Measurements from ENCODE around the gene PPM1H. TPM values are rescaled to one million over a fixed set of nuclear protein-coding genes. Genes with fewer than 3 reads are reported as not detected.

The PPM1H gene
- total RNA-seq, 1 experiment from 2014 or later, result 37.1 TPM

DNA sequence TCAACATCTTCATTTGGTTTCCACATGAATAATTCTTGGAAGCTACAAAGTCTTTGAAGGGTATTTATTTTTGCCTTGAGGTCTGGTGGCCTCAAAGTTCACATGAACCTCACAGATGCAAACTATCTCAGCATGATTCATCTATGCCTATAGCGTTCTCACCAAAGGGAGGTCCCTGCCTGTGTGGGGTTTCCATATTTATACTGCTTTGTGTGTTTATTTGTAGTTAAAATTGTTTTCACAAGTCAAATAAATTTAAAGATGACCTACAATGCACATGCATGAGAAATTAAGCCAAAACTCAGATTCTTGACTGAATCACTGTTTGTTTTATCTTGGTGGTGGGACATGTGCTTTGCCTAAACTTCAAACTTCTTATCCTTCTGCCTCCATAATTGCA, 176.7 kb downstream of the PPM1H start:
- ATAC-seq, result no peak
- H3K27me3 Mint-ChIP-seq (ENCODE audit: low read depth), result peaks cover 12% of the 10 kb centered on the region
- peaks cover 54% of the 10 kb centered on the region for H3K9me3 Mint-ChIP-seq
- H3K27ac Mint-ChIP-seq, result no peak overlapping the region
- ChIA-PET POLR2A (no interaction called here), CTCF (no interaction called here)
- no peak for DNase-seq (ENCODE audit: low spot score)
- H3K36me3 Mint-ChIP-seq, result peaks cover 59% of the 10 kb centered on the region
- no peak overlapping the region for H3K4me3 Mint-ChIP-seq
- no peak for TF ChIP-seq OVOL2 (CRISPR knock-in tag; IDR thresholded peaks at IDR 0.05; ENCODE audit: borderline replicate concordance)
- TF ChIP-seq, protein P1, sequence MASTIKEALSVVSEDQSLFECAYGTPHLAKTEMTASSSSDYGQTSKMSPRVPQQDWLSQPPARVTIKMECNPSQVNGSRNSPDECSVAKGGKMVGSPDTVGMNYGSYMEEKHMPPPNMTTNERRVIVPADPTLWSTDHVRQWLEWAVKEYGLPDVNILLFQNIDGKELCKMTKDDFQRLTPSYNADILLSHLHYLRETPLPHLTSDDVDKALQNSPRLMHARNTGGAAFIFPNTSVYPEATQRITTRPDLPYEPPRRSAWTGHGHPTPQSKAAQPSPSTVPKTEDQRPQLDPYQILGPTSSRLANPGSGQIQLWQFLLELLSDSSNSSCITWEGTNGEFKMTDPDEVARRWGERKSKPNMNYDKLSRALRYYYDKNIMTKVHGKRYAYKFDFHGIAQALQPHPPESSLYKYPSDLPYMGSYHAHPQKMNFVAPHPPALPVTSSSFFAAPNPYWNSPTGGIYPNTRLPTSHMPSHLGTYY (CRISPR knock-in tag; IDR thresholded peaks at IDR 0.05), result no peak
- no peak for TF ChIP-seq KAT7 (CRISPR knock-in tag; IDR thresholded peaks at IDR 0.05; ENCODE audit: borderline replicate concordance)
- no peaks in the 10 kb centered on the region for H3K4me1 Mint-ChIP-seq

DNA sequence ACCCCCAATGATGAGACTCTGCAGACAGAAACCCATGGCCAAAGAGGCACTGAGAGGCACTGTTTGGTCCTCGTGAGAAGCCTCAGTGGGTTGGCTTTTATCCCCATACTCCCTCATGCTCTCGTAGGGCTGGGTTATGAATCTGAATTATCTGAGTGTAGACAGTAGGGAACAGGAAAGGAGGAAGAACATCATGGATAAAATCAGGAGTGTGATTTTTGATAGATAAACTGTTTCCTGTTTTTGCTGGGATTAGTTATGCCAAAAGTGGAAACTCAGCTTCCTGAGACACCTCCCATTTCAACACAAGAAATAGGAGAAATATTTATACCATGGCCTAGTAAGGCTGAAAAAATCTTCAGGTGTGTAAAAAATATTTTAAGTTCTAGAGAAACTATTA, 177.9 kb downstream of the PPM1H start:
- no peak for TF ChIP-seq GTF2I (CRISPR knock-in tag; conservative IDR thresholded peaks at IDR 0.05)
- TF ChIP-seq, protein P2, sequence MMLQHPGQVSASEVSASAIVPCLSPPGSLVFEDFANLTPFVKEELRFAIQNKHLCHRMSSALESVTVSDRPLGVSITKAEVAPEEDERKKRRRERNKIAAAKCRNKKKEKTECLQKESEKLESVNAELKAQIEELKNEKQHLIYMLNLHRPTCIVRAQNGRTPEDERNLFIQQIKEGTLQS (CRISPR knock-in tag; conservative IDR thresholded peaks at IDR 0.05), result no peak
- no peak for TF ChIP-seq ZNF423 (CRISPR knock-in tag; IDR thresholded peaks at IDR 0.05)
- TF ChIP-seq PRRX2 (CRISPR knock-in tag; IDR thresholded peaks at IDR 0.05), result no peak
- CTCF ChIA-PET, result no interaction called here
- POLR2A ChIA-PET, result no interaction called here

DNA sequence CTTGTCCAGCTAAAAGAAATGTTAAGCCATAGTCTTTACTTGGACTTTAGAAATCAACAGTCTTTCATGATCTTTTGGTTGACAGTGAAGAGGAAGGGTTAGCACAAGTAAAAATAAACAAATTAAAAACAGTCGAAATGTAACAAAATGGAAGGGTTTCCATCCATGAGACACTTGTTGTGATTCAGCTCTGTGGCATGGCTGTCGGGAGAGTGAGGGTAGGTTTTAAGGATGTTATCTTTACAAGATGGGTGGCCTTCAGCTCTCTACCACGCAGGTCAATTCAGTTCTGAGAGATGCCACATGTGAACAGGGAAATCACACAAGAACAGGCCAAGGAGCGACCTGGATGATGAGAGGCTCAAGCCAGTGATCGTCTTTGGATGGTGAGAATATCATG, 180.2 kb downstream of the PPM1H start:
- no peak for ATAC-seq
- Mint-ChIP-seq H3K27me3 (ENCODE audit: low read depth) (peaks cover 8% of the 10 kb centered on the region), H3K9me3 (peaks cover 41% of the 10 kb centered on the region), H3K4me3 (no peak overlapping the region), H3K36me3 (peaks cover 45% of the 10 kb centered on the region), H3K4me1 (peaks cover 12% of the 10 kb centered on the region), H3K27ac (no peak overlapping the region)
- TF ChIP-seq, protein P3, sequence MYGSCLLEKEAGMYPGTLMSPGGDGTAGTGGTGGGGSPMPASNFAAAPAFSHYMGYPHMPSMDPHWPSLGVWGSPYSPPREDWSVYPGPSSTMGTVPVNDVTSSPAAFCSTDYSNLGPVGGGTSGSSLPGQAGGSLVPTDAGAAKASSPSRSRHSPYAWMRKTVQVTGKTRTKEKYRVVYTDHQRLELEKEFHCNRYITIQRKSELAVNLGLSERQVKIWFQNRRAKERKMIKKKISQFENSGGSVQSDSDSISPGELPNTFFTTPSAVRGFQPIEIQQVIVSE (CRISPR knock-in tag; IDR thresholded peaks at IDR 0.05; ENCODE audit: borderline replicate concordance), result no peak
- TF ChIP-seq KAT7 (CRISPR knock-in tag; IDR thresholded peaks at IDR 0.05; ENCODE audit: borderline replicate concordance), result no peak
- TF ChIP-seq, protein P4, sequence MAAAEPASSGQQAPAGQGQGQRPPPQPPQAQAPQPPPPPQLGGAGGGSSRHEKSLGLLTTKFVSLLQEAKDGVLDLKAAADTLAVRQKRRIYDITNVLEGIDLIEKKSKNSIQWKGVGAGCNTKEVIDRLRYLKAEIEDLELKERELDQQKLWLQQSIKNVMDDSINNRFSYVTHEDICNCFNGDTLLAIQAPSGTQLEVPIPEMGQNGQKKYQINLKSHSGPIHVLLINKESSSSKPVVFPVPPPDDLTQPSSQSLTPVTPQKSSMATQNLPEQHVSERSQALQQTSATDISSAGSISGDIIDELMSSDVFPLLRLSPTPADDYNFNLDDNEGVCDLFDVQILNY (CRISPR knock-in tag; IDR thresholded peaks at IDR 0.05), result no peak
- TF ChIP-seq IRF2 (CRISPR knock-in tag; IDR thresholded peaks at IDR 0.05; ENCODE audit: borderline replicate concordance, low read depth), result no peak
- no peak for TF ChIP-seq NR1H2 (CRISPR knock-in tag; IDR thresholded peaks at IDR 0.05)
- TF ChIP-seq NFE2L1 (CRISPR knock-in tag; IDR thresholded peaks at IDR 0.05), result no peak
- TF ChIP-seq, protein P2 (CRISPR knock-in tag; conservative IDR thresholded peaks at IDR 0.05), result no peak
- TF ChIP-seq, protein P5, sequence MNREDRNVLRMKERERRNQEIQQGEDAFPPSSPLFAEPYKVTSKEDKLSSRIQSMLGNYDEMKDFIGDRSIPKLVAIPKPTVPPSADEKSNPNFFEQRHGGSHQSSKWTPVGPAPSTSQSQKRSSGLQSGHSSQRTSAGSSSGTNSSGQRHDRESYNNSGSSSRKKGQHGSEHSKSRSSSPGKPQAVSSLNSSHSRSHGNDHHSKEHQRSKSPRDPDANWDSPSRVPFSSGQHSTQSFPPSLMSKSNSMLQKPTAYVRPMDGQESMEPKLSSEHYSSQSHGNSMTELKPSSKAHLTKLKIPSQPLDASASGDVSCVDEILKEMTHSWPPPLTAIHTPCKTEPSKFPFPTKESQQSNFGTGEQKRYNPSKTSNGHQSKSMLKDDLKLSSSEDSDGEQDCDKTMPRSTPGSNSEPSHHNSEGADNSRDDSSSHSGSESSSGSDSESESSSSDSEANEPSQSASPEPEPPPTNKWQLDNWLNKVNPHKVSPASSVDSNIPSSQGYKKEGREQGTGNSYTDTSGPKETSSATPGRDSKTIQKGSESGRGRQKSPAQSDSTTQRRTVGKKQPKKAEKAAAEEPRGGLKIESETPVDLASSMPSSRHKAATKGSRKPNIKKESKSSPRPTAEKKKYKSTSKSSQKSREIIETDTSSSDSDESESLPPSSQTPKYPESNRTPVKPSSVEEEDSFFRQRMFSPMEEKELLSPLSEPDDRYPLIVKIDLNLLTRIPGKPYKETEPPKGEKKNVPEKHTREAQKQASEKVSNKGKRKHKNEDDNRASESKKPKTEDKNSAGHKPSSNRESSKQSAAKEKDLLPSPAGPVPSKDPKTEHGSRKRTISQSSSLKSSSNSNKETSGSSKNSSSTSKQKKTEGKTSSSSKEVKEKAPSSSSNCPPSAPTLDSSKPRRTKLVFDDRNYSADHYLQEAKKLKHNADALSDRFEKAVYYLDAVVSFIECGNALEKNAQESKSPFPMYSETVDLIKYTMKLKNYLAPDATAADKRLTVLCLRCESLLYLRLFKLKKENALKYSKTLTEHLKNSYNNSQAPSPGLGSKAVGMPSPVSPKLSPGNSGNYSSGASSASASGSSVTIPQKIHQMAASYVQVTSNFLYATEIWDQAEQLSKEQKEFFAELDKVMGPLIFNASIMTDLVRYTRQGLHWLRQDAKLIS (CRISPR knock-in tag; IDR thresholded peaks at IDR 0.05; ENCODE audit: borderline replicate concordance), result no peak
- no peak for TF ChIP-seq NFATC4 (CRISPR knock-in tag; IDR thresholded peaks at IDR 0.05)
- TF ChIP-seq NR2C2 (CRISPR knock-in tag; IDR thresholded peaks at IDR 0.05), result no peak
- TF ChIP-seq, protein P6, sequence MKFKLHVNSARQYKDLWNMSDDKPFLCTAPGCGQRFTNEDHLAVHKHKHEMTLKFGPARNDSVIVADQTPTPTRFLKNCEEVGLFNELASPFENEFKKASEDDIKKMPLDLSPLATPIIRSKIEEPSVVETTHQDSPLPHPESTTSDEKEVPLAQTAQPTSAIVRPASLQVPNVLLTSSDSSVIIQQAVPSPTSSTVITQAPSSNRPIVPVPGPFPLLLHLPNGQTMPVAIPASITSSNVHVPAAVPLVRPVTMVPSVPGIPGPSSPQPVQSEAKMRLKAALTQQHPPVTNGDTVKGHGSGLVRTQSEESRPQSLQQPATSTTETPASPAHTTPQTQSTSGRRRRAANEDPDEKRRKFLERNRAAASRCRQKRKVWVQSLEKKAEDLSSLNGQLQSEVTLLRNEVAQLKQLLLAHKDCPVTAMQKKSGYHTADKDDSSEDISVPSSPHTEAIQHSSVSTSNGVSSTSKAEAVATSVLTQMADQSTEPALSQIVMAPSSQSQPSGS (CRISPR knock-in tag; IDR thresholded peaks at IDR 0.05; ENCODE audit: borderline replicate concordance, low read depth), result no peak
- ChIA-PET POLR2A (interaction anchor here (0.6 kb wide), 1 partner anchor 44 kb away, joined by 3 read pairs; no protein-coding TSS in a partner anchor), CTCF (no interaction called here)
- no peak for DNase-seq (ENCODE audit: low spot score)

More for the DNA sequence above, 177.9 kb downstream of the PPM1H start:
- no peaks in the 10 kb centered on the region; the same call in 1 of the 2 replicates for H3K4me1 Mint-ChIP-seq
- no peak for ATAC-seq
- peaks cover 54% of the 10 kb centered on the region for H3K9me3 Mint-ChIP-seq
- H3K27me3 Mint-ChIP-seq (ENCODE audit: low read depth), result peaks cover 12% of the 10 kb centered on the region
- peaks cover 57% of the 10 kb centered on the region for H3K36me3 Mint-ChIP-seq
- H3K4me3 Mint-ChIP-seq, result no peak overlapping the region
- no peak for DNase-seq (ENCODE audit: low spot score)
- no peak overlapping the region for H3K27ac Mint-ChIP-seq

Measured in WTC11 (cell line).